Lower lobe of right lung (tissue), 2 donors: ENCODE measurements around the gene MAPK4. TPM values are rescaled to one million over a fixed set of nuclear protein-coding genes. Genes with fewer than 3 reads are reported as not detected.
A peak's percentile ranks its signal among the peaks of the same experiment; 100 is the strongest.

Source experiments
- ATAC-seq, 2 donors: fragments of 200-7000 bp; cut with Tn5 transposase; one replicate each; pipeline ENCODE4 v1.9.1; 2020 to 2022; ENCODE audit warnings: mild to moderate bottlenecking in 2 of 2, moderate library complexity in 2 of 2
- DNase-seq: peaks from one replicate; pipeline ENCODE4 v3.0.0-alpha.2; 2020
- H3K27ac ChIP-seq: fragments of 200-600 bp; one replicate; pipeline ENCODE4 v1.8.0; 2022
- H3K27me3 ChIP-seq: fragments of 200-600 bp; one replicate; pipeline ENCODE4 v1.8.0; 2022; ENCODE audit warnings: low read depth
- H3K36me3 ChIP-seq: fragments of 200-600 bp; one replicate; pipeline ENCODE4 v1.8.0; 2022; ENCODE audit warnings: mild to moderate bottlenecking
- H3K4me1 ChIP-seq: fragments of 200-600 bp; one replicate; pipeline ENCODE4 v1.8.0; 2022
- H3K4me3 ChIP-seq: fragments of 200-600 bp; one replicate; pipeline ENCODE4 v1.8.0; 2022; ENCODE audit warnings: mild to moderate bottlenecking
- H3K9me3 ChIP-seq: fragments of 200-600 bp; one replicate; pipeline ENCODE4 v1.8.0; 2022
- CTCF ChIP-seq: fragments of 200-600 bp; IDR thresholded peaks from one replicate; pipeline ENCODE4 v1.8.0; 2022; ENCODE audit warnings: antibody characterized with exemption, mild to moderate bottlenecking
- intact Hi-C: fragments of 100-400 bp; cut with DNase I; formaldehyde crosslinking; loops from one replicate; pipeline ENCODE4 v1.11.0; 2022
- total RNA-seq: library from RNA; stranded (reverse); fragmentation: NEBNext Ultra II Directional; extraction: Animal tissue kit (Norgen Biotek cat#: 25700); gene quantifications from one replicate; pipeline ENCODE4 v1.2.1, GENCODE V29; 2021
- donor health status: DM: no; HTN: yes; CAD: no; lungs with severe emphysema.

MAPK4 gene
- total RNA-seq, 1 donor from 2014 or later, result 2.9 TPM

- ATAC-seq, result no peak
- intact Hi-C loops, result no loop called here
Observed at GRCh38 chr18:50610349-50610748, 50.5 kb downstream of the MAPK4 start.

GRCh38 chr18:50611529-50611941, 51.6 kb downstream of the MAPK4 start:
- Histone ChIP-seq H3K27me3 (no peaks in the 10 kb centered on the region), H3K9me3 (peaks cover 3% of the 10 kb centered on the region), H3K27ac (no peak overlapping the region), H3K4me1 (peaks cover 8% of the 10 kb centered on the region), H3K36me3 (no peaks in the 10 kb centered on the region), H3K4me3 (no peak overlapping the region)
- ATAC-seq, result no peak
- intact Hi-C loops, result no loop called here
- TF ChIP-seq CTCF, result no peak
- DNase-seq, result no peak

More at GRCh38 chr18:50610349-50610748, 50.5 kb downstream of the MAPK4 start:
- H3K27me3 ChIP-seq, result no peaks in the 10 kb centered on the region
- no peak for TF ChIP-seq CTCF
- H3K4me3 ChIP-seq, result no peak overlapping the region
- H3K36me3 ChIP-seq, result no peaks in the 10 kb centered on the region
- DNase-seq, result no peak
- no peak overlapping the region for H3K27ac ChIP-seq
- peaks cover 3% of the 10 kb centered on the region for H3K9me3 ChIP-seq
- H3K4me1 ChIP-seq, result peaks cover 3% of the 10 kb centered on the region

GRCh38 chr18:50614838-50615237, 55.0 kb downstream of the MAPK4 start:
- no peaks in the 10 kb centered on the region for H3K27me3 ChIP-seq
- peaks cover 3% of the 10 kb centered on the region for H3K9me3 ChIP-seq
- intact Hi-C loops, result no loop called here
- no peak overlapping the region for H3K4me3 ChIP-seq
- DNase-seq (no peak), ATAC-seq (peak; percentile 82)
- peaks cover 8% of the 10 kb centered on the region for H3K4me1 ChIP-seq
- H3K27ac ChIP-seq, result no peak overlapping the region
- no peaks in the 10 kb centered on the region for H3K36me3 ChIP-seq
- no peak for TF ChIP-seq CTCF

GRCh38 chr18:50616484-50617048, 56.7 kb downstream of the MAPK4 start:
- no peak for TF ChIP-seq CTCF
- no peaks in the 10 kb centered on the region for H3K27me3 ChIP-seq
- no peaks in the 10 kb centered on the region for H3K36me3 ChIP-seq
- no peak overlapping the region for H3K4me3 ChIP-seq
- H3K9me3 ChIP-seq, result peaks cover 3% of the 10 kb centered on the region
- intact Hi-C loops, result no loop called here
- peaks cover 8% of the 10 kb centered on the region for H3K4me1 ChIP-seq
- no peak overlapping the region for H3K27ac ChIP-seq
- DNase-seq, result no peak
- ATAC-seq, result no peak

- peaks cover 8% of the 10 kb centered on the region for H3K4me1 ChIP-seq
- no peaks in the 10 kb centered on the region for H3K27me3 ChIP-seq
- intact Hi-C loops, result no loop called here
- TF ChIP-seq CTCF, result no peak
- ATAC-seq (no peak), DNase-seq (no peak)
- no peak overlapping the region for H3K4me3 ChIP-seq
- H3K9me3 ChIP-seq, result no peaks in the 10 kb centered on the region
- no peaks in the 10 kb centered on the region for H3K36me3 ChIP-seq
- peak overlapping the region; percentile 9 for H3K27ac ChIP-seq
Observed at GRCh38 chr18:50619861-50620275, 60.0 kb downstream of the MAPK4 start.
